GM18868 (cell line): ENCODE data around the gene TSC1.

Experiments used
- ATAC-seq: cut with Tn5 transposase; IDR thresholded peaks from one replicate; pipeline ENCODE4 v1.9.1; 2021; ENCODE audit warnings: mild to moderate bottlenecking, moderate library complexity; ENCODE audit not compliant: unreplicated experiment

Gene TSC1

DNA sequence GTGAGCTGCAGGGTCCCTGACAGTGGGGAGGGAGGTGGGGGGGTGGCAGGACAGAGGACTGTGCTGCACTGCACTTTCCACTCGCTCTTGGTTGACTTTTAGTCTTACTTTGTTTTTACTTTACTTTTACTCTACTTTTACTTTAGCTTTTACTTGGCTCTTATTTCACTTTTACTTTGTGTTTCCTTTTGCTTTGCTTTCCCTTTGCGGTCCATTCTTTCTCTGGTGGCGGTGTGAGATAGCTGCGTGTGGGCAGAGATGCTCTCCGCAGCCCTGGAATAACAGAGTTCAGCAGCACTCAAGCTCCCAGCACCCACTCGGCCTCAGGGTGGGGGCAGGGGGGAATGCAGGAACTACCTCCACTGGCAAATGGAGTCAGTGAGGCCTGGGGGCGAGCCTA is 71.0 kb downstream of the TSC1 start:
- no peak for ATAC-seq

DNA sequence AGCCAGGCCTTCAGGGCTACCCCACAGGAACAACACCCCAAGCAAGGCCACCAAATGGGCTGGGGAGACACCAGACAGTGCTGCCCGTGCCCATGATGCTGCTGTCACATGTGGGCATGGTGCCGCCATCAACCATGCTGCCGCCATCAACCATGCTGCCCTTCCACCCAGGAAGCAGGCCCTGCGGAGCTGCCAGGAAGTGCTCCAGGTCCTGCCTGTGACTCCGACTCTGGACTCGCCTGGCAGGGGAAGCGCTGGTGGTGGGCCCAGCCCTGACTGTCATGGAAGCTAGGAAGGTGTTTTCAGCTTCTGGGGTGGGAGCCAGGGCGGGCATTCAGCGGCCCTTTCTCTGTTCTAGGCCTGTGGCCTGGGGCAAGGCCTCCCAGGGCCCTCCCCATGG is 75.2 kb downstream of the TSC1 start:
- no peak for ATAC-seq

DNA sequence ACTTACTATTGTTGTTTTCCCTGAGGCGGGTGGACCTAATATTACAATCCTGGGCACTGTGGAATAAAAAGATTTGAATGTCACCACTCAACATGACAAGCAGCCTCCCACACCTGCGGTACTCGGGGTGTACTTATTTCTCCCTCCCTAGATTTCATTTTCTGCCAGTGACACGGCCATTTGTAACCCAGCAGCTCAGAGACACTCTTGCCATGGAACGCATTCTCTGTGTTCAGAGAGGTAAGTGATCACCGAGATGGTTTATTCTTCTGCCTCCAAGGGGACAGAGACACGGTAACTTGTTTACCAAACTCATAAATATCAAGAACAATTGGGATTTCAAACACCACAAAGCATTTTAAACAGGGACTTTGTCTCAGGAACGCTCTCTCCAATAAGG is 77.5 kb downstream of the TSC1 start:
- no peak for ATAC-seq

GRCh38 chr9:132864691-132865090 is 79.7 kb downstream of the TSC1 start:
- ATAC-seq: no peak

GRCh38 chr9:132864277-132864676 is 80.1 kb downstream of the TSC1 start:
- no peak for ATAC-seq

DNA sequence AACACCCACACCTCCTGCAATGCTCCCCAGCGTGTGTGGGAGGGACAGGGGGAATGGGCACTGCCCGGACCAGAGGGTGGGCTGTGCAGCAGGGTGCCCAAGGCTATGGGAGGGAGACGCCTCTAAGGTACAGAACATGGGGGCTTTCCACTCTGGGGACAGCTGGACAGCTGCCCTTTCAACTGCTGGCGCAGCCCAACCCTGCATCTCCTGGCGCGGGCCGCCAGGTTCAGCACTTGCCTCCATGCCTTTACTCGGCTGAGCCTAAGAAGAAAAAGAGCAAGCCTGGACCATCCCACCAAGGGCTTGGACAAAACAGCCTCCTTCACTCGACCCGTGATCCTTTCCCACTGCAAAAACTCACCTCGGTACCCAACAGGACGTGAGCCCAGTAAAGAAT is 81.3 kb downstream of the TSC1 start:
- no peak for ATAC-seq

- ATAC-seq: no peak
These were observed 81.9 kb downstream of the TSC1 start for GRCh38 chr9:132862533-132862932.

GRCh38 chr9:132861666-132862065 is 82.8 kb downstream of the TSC1 start:
- no peak for ATAC-seq

DNA sequence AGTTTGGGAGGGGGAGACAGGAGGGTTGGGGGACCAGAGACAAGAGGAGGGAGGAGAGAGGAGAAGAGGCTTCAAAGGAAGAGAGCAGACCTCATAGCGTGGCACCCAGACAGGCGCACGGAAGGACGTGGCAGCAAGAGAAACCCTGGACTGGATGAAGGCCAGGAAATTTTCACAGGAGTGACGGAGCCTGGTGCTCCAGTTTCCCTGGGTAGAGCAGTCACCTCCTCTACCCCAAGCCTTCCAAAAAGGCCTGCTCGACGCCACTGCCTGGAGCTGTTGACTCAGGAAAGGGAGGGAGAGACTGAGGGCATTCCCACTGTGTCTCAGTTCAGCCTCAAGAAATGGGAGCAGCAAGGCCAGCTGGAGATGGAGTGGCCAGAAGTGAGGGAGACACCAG is 85.7 kb downstream of the TSC1 start:
- ATAC-seq: no peak

DNA sequence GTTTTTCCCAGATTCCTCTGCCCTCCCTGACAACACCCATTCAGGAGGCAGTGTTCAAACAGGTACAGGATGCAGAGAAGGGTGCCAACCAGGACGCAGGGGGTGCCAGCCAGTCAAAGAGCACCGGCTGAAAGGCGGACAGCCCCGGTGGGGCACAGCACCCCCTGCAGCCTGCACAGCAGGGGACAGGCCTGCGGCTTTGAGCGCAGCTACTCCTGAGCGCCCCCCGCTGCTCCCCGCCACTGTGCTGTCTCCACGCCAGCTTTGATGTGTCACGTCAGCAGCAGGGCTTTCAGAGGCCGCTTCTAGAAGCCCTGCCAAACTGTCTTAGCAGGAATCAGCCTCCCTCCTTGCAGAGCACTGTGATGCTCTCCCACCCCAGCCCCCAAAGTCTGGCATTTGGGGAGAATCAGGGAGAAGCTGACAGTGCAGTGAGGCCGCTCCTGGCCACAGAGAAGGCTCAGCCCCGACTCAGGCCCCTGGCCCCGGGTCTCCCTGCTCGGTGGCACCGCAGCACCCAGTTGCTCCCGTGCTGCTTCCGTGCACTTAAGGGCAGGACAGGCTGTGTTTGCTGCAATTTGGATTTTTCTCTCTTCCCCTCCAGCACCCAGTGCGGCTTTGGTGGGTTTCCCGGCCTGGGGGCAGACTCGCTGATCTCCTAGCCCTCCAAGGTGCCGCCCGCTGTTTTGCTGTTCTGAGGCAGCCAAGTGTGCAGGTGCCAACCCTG is 86.6 kb downstream of the TSC1 start:
- ATAC-seq: no peak

DNA sequence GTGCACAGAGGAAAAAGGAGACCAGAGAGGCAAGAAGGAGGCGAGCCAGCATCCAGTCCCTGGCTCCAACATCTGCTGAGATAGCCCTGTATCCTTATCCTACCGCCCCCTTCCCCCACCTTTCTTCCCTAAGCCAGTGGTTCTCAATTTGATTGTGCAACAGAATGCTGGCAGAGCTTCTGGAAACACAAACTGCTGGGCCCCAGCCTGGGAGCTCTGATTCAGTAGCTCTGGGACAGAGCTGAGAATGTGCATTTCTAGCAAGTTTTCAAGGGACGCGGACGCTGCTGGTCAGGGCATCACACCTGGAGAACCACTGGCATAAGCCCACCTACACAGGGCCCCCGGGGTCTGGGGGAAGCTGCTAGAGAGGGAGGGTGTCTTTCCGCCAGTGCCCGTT is 87.4 kb downstream of the TSC1 start:
- ATAC-seq: no peak

- ATAC-seq: no peak
These were observed 88.5 kb downstream of the TSC1 start for GRCh38 chr9:132855904-132856303.

DNA sequence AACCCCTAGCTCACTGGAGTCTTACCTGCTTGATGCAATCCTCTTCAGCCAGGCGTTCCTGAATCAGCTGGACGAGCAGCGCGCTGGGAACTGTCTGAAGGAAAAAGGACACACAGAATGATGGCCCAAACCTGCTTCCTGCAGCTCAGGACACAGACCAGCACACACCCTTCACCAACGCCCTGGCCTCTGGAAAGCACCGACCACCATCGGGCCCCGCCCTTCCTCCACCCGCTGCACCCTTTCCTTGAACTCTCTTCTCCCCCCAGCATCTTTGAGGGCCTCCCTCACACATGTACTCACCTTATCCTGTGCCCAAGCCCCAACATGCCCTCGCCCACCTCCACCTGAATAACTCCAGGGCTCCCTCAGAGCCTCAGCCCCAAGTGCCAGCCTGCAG is 89.6 kb downstream of the TSC1 start:
- ATAC-seq: no peak

- no peak for ATAC-seq
These were observed 90.9 kb downstream of the TSC1 start for GRCh38 chr9:132853482-132853881.

DNA sequence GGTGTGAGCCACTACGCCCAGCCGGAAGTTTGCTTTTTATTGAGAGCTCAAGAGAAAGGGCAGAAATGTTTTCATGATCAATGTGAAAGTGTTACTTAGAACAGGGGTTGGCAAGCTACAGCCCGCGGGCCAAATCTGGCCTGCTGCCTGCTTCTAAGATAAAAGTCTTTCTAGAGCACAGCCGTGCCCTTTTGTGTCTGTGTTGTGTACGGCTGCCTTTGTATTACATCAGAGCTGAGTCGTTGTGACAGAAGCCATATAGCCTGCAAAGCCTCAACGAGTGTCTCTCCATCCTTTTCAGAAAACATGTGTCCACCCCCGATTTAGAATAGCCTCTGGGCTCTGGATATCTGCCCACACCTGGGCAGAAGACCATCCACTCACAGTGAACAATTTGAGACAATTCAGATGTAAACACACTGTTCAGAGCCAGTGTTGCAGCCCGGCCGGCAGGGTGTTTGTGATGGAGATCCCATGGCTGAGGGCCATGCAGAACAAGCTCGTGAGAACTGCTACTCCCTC is 95.2 kb downstream of the TSC1 start:
- no peak for ATAC-seq

DNA sequence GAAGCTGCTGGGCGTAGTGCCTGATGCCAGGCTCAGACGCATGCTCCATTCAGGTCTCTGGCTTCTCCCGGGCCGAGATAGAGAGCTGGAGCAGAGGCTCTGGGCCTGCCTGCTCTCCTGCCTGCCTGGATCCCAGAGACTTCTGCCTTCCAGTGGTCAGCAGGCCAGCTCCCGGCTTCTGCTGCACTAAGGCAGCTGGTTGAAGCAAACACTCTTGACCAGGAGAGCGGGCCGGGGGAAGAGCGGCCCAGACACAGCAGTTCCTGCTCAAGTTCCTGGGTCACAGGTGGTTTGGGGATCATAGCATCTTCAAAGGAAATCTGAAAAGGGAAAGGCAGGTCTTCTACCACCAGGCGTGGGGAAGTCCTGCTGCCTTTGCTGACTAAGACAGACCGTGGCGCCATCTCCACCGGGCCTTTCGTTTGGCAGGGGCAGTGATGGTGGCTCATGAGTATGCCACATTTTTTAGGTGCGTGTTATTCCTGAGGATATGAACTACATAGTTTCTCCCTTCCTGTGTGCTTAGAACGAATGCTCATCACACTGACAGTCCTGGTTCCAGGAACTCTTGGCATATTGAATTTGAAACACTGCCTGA is 97.4 kb downstream of the TSC1 start:
- ATAC-seq: no peak

GRCh38 chr9:132846109-132846917 is 98.1 kb downstream of the TSC1 start:
- no peak for ATAC-seq

GRCh38 chr9:132842124-132843044 is 102.0 kb downstream of the TSC1 start:
- ATAC-seq: no peak
